Sciatic nerve (tissue), 2 donors: ENCODE measurements around the gene SERPINA4. TPM values are rescaled to one million over a fixed set of nuclear protein-coding genes. Genes with fewer than 3 reads are reported as not detected.
A peak's percentile ranks its signal among the peaks of the same experiment; 100 is the strongest.

Source experiments
- ATAC-seq: fragments of 200-7000 bp; cut with Tn5 transposase; one replicate; pipeline ENCODE4 v1.9.1; 2020; ENCODE audit warnings: mild to moderate bottlenecking, moderate library complexity
- DNase-seq: peaks from one replicate; pipeline ENCODE4 v3.0.0-alpha.2; 2020; ENCODE audit warnings: low spot score
- intact Hi-C: fragments of 100-400 bp; cut with DNase I; formaldehyde crosslinking; loops from one replicate; pipeline ENCODE4 v1.14.2; 2022
- total RNA-seq: library from RNA; stranded (reverse); fragmentation: NEBNext Ultra II Directional; extraction: Animal tissue kit (Norgen Biotek cat#: 25700); gene quantifications from one replicate; pipeline ENCODE4 v1.2.1, GENCODE V29; 2021
- donor health status: DM: no; HTN: no; CAD: no.
- donor health status: DM: no; HTN: no; CAD: no.

Gene SERPINA4
- total RNA-seq, 1 donor from 2014 or later = not detected

GRCh38 chr14:94582851-94583250 lies 21.6 kb downstream of the SERPINA4 start:
- ATAC-seq = no peak
- intact Hi-C loops = no loop called here
- DNase-seq = no peak

GRCh38 chr14:94583557-94583956 lies 22.3 kb downstream of the SERPINA4 start:
- intact Hi-C loops = no loop called here
- no peak for DNase-seq

GRCh38 chr14:94584591-94585280 lies 23.5 kb downstream of the SERPINA4 start:
- intact Hi-C loops = no loop called here
- no peak for DNase-seq
- ATAC-seq = peak; percentile 41

More at GRCh38 chr14:94583557-94583956, 22.3 kb downstream of the SERPINA4 start:
- no peak for ATAC-seq

DNA sequence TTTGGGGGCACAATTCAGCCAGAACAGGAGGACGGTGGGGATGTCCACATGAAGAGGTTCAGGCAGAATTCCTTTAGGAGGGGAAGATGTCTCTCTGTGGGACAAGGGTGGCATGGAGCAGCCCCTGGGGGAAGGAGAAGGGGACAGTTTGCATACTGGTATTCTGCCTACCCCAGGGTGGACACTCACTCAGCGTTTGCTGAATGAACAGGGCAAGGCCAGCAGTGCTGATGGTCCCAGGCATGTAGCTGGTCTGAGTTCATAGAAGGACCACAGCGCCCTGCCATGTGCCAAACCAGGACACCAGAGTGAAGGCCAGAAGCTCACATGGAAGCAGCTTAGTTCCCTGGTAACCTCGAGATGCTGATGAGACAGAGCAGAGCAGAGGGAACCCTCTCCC lies 25.4 kb downstream of the SERPINA4 start:
- intact Hi-C loops = no loop called here
- DNase-seq (no peak), ATAC-seq (no peak)

DNA sequence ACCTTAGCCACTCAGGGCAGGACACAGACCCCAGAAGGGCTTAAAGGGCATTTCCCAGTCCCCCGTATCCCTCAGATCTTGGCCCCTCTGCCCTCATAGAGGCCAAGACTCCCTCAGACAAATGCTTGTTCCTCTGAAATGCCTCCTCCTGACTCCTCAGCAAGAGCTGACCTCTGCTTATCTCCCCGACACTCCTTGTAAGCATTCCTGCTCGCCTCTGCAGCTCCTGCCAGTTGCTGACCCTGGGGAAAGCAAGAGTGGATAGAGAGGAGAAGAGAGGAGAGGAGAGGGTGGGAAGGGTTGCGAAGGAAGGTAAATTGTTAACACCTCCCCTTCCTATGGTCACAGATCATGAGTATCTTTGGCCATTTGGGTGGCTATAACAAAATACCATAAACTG lies 27.1 kb downstream of the SERPINA4 start:
- no peak for ATAC-seq
- intact Hi-C loops = no loop called here
- no peak for DNase-seq

DNA sequence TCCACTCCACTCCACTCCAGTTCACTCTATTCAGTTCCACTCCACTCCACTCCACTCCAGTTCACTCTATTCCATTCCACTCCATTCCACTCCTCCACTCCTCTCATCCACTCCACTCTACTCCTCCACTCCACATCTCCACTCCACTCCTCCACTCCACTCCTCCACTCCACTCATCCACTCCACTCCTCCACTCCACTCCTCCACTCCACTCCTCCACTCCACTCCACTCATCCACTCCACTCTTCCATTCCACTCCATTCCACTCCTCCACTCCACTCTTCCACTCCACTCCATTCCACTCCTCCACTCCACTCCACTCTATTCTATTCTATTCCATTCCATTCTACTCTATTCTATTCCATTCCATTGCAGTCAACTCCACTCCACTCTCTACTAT lies 29.8 kb downstream of the SERPINA4 start:
- no peak for DNase-seq
- intact Hi-C loops = no loop called here
- no peak for ATAC-seq

- no peak for DNase-seq
- ATAC-seq = no peak
- intact Hi-C loops = no loop called here
Observed at GRCh38 chr14:94591871-94592270, 30.6 kb downstream of the SERPINA4 start.

DNA sequence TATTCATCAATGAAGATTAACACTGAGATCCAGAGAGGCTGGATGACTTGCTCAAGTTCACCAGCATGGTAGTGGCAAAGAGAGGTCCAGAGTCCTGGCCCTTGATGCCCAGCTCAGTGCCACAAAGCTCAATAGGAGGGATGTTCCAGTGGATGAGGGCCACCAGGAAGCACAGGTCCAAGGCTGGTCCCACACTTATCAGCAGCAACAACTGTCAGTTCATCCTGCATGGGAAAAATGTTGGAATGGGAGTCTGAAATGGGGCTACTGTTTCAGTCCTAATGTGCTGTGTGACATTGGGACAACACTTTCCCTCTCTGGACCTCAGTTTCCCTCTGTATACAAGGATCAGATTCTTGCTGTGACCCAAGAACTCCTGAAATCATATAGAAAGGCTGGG lies 31.2 kb downstream of the SERPINA4 start:
- ATAC-seq (no peak), DNase-seq (no peak)
- intact Hi-C loops = no loop called here

- intact Hi-C loops = no loop called here
- DNase-seq (no peak), ATAC-seq (no peak)
Observed at GRCh38 chr14:94593376-94593748, 32.1 kb downstream of the SERPINA4 start.

- no peak for ATAC-seq
- no peak for DNase-seq
- intact Hi-C loops = no loop called here
Observed at GRCh38 chr14:94593749-94594431, 32.6 kb downstream of the SERPINA4 start.

- intact Hi-C loops = no loop called here
- DNase-seq (no peak), ATAC-seq (no peak)
Observed at GRCh38 chr14:94594441-94594840, 33.2 kb downstream of the SERPINA4 start.

GRCh38 chr14:94595912-94596311 lies 34.7 kb downstream of the SERPINA4 start:
- intact Hi-C loops = no loop called here
- DNase-seq = no peak
- no peak for ATAC-seq

DNA sequence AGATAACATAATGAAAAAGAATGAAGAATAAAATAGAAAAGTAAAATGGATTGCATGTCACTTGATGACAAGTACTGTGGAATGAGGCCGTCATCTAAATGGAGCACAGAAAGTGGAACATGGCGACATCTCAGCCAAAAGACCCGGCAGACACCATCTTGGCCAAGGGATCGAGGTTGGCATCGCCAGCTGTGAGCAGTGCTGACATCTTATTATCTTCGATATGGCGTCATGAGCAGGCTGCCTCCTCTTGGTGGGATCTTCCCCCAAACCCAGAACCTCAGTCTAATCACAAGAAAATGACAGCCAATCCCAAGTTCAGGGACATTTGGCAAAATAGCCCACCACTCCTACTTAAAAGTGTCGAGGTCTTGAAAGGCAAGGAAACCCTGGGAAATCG lies 35.1 kb downstream of the SERPINA4 start:
- no peak for DNase-seq
- intact Hi-C loops = no loop called here
- no peak for ATAC-seq

- intact Hi-C loops = no loop called here
- DNase-seq = no peak
- ATAC-seq = no peak
Observed at GRCh38 chr14:94597788-94598187, 36.5 kb downstream of the SERPINA4 start.

GRCh38 chr14:94598506-94598815 lies 37.2 kb downstream of the SERPINA4 start:
- no peak for DNase-seq
- no peak for ATAC-seq
- intact Hi-C loops = no loop called here

DNA sequence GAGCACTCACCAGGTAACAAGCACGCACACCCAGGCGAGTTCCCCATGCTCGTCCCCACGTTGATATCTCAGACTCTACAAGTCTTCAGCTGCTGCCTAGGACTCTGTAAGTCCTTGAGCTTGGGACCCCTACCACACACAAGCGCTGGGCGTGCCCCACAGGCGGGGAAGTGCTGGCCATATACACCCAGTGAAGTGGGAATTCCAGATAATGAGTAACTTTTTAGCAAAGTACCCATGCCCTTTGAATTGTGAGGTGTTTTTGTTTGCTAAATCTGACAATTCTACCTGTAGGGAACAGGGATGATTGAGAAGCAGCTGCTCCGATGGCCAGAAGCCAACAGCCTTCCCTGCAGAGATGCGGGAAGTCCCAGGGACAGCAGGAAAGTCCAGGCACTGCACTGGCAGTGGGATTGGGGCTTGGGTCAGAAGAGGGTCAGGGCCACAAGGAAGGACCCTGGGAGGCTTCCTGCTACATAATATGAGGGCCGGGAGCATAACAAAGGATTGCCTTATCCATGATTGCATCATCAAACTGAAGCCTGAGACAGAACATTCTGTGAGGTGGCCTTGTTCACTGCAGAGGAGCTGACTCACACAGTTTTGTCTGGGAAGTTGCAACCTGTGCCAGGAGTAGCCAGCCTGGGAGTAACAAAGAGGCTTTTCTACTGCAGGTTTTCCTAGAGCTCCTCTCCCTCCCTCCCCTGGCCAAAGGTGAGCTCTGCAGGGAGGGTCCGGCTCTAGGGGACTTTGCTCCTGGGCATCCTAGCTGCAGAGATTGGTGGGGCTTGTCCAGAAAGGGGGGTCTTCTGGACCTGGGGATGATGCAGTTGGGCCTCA lies 37.8 kb downstream of the SERPINA4 start:
- intact Hi-C loops = no loop called here
- ATAC-seq (peak; percentile 89), DNase-seq (peak; percentile 79)

DNA sequence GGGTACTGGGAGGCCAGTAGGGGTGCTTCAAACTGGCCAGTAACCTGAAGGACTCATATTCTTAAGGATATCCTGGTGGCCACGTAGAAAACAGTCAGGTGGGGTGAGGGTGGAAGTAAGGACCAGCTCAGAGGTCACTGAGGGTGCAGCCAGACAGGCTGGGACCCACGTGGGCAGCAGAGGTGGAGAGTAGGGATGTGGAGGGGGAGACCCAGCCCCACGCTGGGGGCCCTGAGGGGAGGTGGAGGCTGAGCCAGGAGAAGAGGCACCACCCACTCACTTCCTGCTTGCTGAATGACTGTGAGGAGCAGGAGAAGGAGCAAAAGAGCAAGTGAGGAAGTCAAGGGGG lies 38.4 kb downstream of the SERPINA4 start:
- intact Hi-C loops = loop anchor here (5.0 kb wide), 1 partner anchor 1513 kb away; no protein-coding TSS in a partner anchor
- no peak for ATAC-seq
- no peak for DNase-seq

DNA sequence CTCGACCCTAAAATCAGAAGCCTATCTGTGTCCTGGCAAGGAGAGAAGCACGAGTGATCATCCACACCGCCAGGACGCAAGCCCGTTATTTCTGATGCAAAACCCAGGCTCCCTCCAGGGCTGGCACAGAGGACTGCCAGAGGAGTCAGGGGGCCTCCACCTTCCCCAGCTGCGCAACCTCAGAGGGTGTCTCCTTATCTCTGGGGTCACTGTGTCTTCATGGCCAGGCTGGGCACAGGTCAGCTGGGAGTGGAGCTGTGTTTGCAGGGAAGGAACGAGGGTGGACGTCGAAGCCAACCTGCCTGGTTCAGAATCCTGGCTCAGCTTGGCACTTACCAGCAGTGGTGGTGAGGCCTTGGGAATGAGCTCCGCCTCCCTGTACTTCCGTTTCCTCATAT lies 38.9 kb downstream of the SERPINA4 start:
- DNase-seq (no peak), ATAC-seq (no peak)
- intact Hi-C loops = loop anchor here (5.0 kb wide), 1 partner anchor 1512 kb away; no protein-coding TSS in a partner anchor

GRCh38 chr14:94601884-94602391 lies 40.7 kb downstream of the SERPINA4 start:
- peak; percentile 77 for DNase-seq
- intact Hi-C loops = loop anchor here (5.0 kb wide), 1 partner anchor 1510 kb away; no protein-coding TSS in a partner anchor
- ATAC-seq = peak; percentile 83

DNA sequence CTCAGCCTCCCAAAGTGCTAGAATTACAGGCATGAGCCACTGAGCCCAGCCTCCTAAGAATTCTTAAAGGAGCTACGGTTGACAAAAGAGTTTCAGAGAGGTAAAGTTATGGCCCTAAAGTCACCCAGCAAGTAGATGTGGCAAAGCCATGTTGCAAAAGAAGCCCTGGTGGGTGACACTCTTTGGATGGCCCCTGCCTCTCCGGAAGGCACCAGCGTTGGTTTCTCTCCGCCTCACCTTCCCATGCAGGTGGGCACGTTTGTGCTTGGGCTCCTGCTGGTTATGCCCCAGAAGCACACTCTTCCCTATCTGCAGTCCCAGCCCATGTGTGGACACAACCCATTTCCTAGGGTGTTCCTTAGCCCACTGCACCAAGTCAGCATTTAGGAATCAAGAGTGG lies 41.5 kb downstream of the SERPINA4 start:
- ATAC-seq (no peak), DNase-seq (no peak)
- intact Hi-C loops = loop anchor here (5.0 kb wide), 1 partner anchor 1510 kb away; no protein-coding TSS in a partner anchor
